Right renal cortex interstitium (tissue), 3 donors: ENCODE results near the gene DEPDC5. TPM values are rescaled to one million over a fixed set of nuclear protein-coding genes. Genes with fewer than 3 reads are reported as not detected.
A peak's percentile ranks its signal among the peaks of the same experiment; 100 is the strongest.
"Not testable (repeated sequence)": the region's sequence is repeated elsewhere in the genome, so short reads cannot be mapped to it uniquely, and the experiment has no call there.

Experiments
- DNase-seq, 3 donors: peaks; one replicate each; pipeline ENCODE4 v3.0.0-alpha.2; 2013; ENCODE audit warnings: low read depth in 3 of 3, low spot score in 2 of 3
- polyA plus RNA-seq, 3 donors: library from polyadenylated mRNA; unstranded; fragments of 120-200 nt; gene quantifications; one replicate each; pipeline ENCODE4 v1.2.1, GENCODE V29; 2013; ENCODE audit not compliant: insufficient read length in 3 of 3

The DEPDC5 gene
- polyA plus RNA-seq, result 10 to 100 TPM; 14.0 to 16.5 (median 14.8) TPM

- peak; percentile 80 to 94 (median 93) for DNase-seq
Observed at GRCh38 chr22:31753634-31754501, at the start of gene DEPDC5. Gene DEPDC5 (plus strand): TSS chr22:31754019. CDS start chr22:31754922, 903 bp downstream.

- no peak for DNase-seq
Observed at GRCh38 chr22:31707519-31707918, 46.3 kb upstream of the DEPDC5 start.

GRCh38 chr22:31711226-31711625 lies 42.6 kb upstream of the DEPDC5 start:
- not testable (repeated sequence) for DNase-seq

GRCh38 chr22:31715147-31715778 lies 38.6 kb upstream of the DEPDC5 start:
- no peak for DNase-seq

GRCh38 chr22:31719850-31720471 lies 33.9 kb upstream of the DEPDC5 start:
- no peak for DNase-seq

GRCh38 chr22:31723723-31724122 lies 30.1 kb upstream of the DEPDC5 start:
- DNase-seq, result no peak

GRCh38 chr22:31726692-31727091 lies 27.1 kb upstream of the DEPDC5 start:
- no peak for DNase-seq

- no peak for DNase-seq
Observed at GRCh38 chr22:31728857-31729256, 25.0 kb upstream of the DEPDC5 start.

GRCh38 chr22:31730344-31730711 lies 23.5 kb upstream of the DEPDC5 start:
- no peak for DNase-seq

GRCh38 chr22:31732089-31732829 lies 21.6 kb upstream of the DEPDC5 start:
- DNase-seq, result no peak

GRCh38 chr22:31733580-31734079 lies 20.2 kb upstream of the DEPDC5 start:
- no peak for DNase-seq

GRCh38 chr22:31734512-31734911 lies 19.3 kb upstream of the DEPDC5 start:
- DNase-seq, result no peak

GRCh38 chr22:31736458-31736857 lies 17.4 kb upstream of the DEPDC5 start:
- DNase-seq, result no peak

- DNase-seq, result no peak
Observed at GRCh38 chr22:31737932-31738331, 15.9 kb upstream of the DEPDC5 start.

GRCh38 chr22:31738566-31738965 lies 15.3 kb upstream of the DEPDC5 start:
- DNase-seq, result no peak

GRCh38 chr22:31739795-31740201 lies 14.0 kb upstream of the DEPDC5 start:
- DNase-seq, result no peak

GRCh38 chr22:31740314-31740713 lies 13.5 kb upstream of the DEPDC5 start:
- not testable (repeated sequence) for DNase-seq

GRCh38 chr22:31742115-31742514 lies 11.7 kb upstream of the DEPDC5 start:
- DNase-seq, result no peak

GRCh38 chr22:31742682-31743081 lies 11.1 kb upstream of the DEPDC5 start:
- no peak for DNase-seq

- no peak for DNase-seq
Observed at GRCh38 chr22:31743871-31744270, 9.9 kb upstream of the DEPDC5 start.

- DNase-seq, result no peak
Observed at GRCh38 chr22:31747441-31747840, 6.4 kb upstream of the DEPDC5 start.
